Upper lobe of right lung (tissue), 1 donor: ENCODE measurements around the gene COL18A1. TPM values are rescaled to one million over a fixed set of nuclear protein-coding genes. Genes with fewer than 3 reads are reported as not detected.
"Not testable (repeated sequence)": the region's sequence is repeated elsewhere in the genome, so short reads cannot be mapped to it uniquely, and the experiment has no call there.

ENCODE experiments used
- ATAC-seq: fragments of 200-7000 bp; cut with Tn5 transposase; one replicate; pipeline ENCODE4 v1.9.1; 2020; ENCODE audit warnings: mild to moderate bottlenecking, moderate library complexity
- DNase-seq: peaks from one replicate; pipeline ENCODE4 v3.0.0-alpha.2; 2020
- H3K27ac ChIP-seq: fragments of 200-600 bp; one replicate; pipeline ENCODE4 v1.8.0; 2022
- H3K27me3 ChIP-seq: fragments of 200-600 bp; one replicate; pipeline ENCODE4 v1.8.0; 2022; ENCODE audit warnings: mild to moderate bottlenecking
- H3K36me3 ChIP-seq: fragments of 200-600 bp; one replicate; pipeline ENCODE4 v1.8.0; 2022
- H3K4me1 ChIP-seq: fragments of 200-600 bp; one replicate; pipeline ENCODE4 v1.8.0; 2022
- H3K4me3 ChIP-seq: fragments of 200-600 bp; one replicate; pipeline ENCODE4 v1.8.0; 2022; ENCODE audit warnings: mild to moderate bottlenecking
- H3K9me3 ChIP-seq: fragments of 200-600 bp; one replicate; pipeline ENCODE4 v1.8.0; 2022
- CTCF ChIP-seq: fragments of 200-600 bp; IDR thresholded peaks from one replicate; pipeline ENCODE4 v1.8.0; 2022; ENCODE audit warnings: antibody characterized with exemption
- intact Hi-C: fragments of 100-400 bp; cut with DNase I; formaldehyde crosslinking; loops from one replicate; pipeline ENCODE4 v1.11.0; 2022
- total RNA-seq: library from RNA; stranded (reverse); fragmentation: NEBNext Ultra II Directional; extraction: Animal tissue kit (Norgen Biotek cat#: 25700); gene quantifications from one replicate; pipeline ENCODE4 v1.2.1, GENCODE V29; 2021
- donor health status: DM: no; HTN: yes; CAD: no; lungs with severe emphysema.

The COL18A1 gene
- total RNA-seq, 1 donor from 2014 or later = 60.4 TPM

GRCh38 chr21:45530423-45531113 lies 125.6 kb downstream of the COL18A1 start:
- ATAC-seq (no peak), DNase-seq (peak; percentile 57)
- H3K27me3 ChIP-seq = no peaks in the 10 kb centered on the region
- no peak for TF ChIP-seq CTCF
- intact Hi-C loops = no loop called here
- no peaks in the 10 kb centered on the region for H3K36me3 ChIP-seq
- peaks cover 11% of the 10 kb centered on the region for H3K4me1 ChIP-seq
- H3K27ac ChIP-seq = no peak overlapping the region
- H3K9me3 ChIP-seq = no peaks in the 10 kb centered on the region
- no peak overlapping the region for H3K4me3 ChIP-seq

- ATAC-seq, H3K27ac ChIP-seq, H3K36me3 ChIP-seq, H3K4me3 ChIP-seq, H3K27me3 ChIP-seq, DNase-seq, H3K9me3 ChIP-seq, intact Hi-C loops: not testable (repeated sequence)
- H3K4me1 ChIP-seq = peaks cover 11% of the 10 kb centered on the region
Measured at GRCh38 chr21:45531114-45531392, 126.1 kb downstream of the COL18A1 start.

GRCh38 chr21:45531393-45532215 lies 126.6 kb downstream of the COL18A1 start:
- Histone ChIP-seq H3K4me1 (peaks cover 11% of the 10 kb centered on the region), H3K9me3 (no peaks in the 10 kb centered on the region), H3K36me3 (no peaks in the 10 kb centered on the region), H3K27me3 (no peaks in the 10 kb centered on the region), H3K4me3 (no peak overlapping the region), H3K27ac (no peak overlapping the region)
- TF ChIP-seq CTCF = no peak
- intact Hi-C loops = no loop called here
- no peak for ATAC-seq
- peak; percentile 61 for DNase-seq

- TF ChIP-seq CTCF = no peak
- Histone ChIP-seq H3K27ac (no peak overlapping the region), H3K27me3 (no peaks in the 10 kb centered on the region), H3K9me3 (no peaks in the 10 kb centered on the region), H3K4me1 (peaks cover 11% of the 10 kb centered on the region), H3K36me3 (no peaks in the 10 kb centered on the region), H3K4me3 (no peak overlapping the region)
- peak; percentile 62 for DNase-seq
- ATAC-seq = peak; percentile 36
- intact Hi-C loops = no loop called here
Measured at GRCh38 chr21:45532826-45533360, 127.9 kb downstream of the COL18A1 start.

GRCh38 chr21:45533361-45533845 lies 128.4 kb downstream of the COL18A1 start:
- ATAC-seq (no peak), DNase-seq (peak; percentile 57)
- Histone ChIP-seq H3K4me1 (peaks cover 11% of the 10 kb centered on the region), H3K27ac (peak overlapping the region; percentile 17), H3K4me3 (no peak overlapping the region), H3K36me3 (no peaks in the 10 kb centered on the region), H3K9me3 (no peaks in the 10 kb centered on the region), H3K27me3 (no peaks in the 10 kb centered on the region)
- intact Hi-C loops = no loop called here
- no peak for TF ChIP-seq CTCF
